Activated B cell treated with CpG ODN at 0.5 μM for 24 hours (primary cell): ENCODE measurements around the gene ZBTB32. TPM values are rescaled to one million over a fixed set of nuclear protein-coding genes. Genes with fewer than 3 reads are reported as not detected.

Source experiments
- ATAC-seq: fragments of 200-7000 bp; cut with Tn5 transposase; one replicate; pipeline ENCODE4 v1.10.0; 2021; ENCODE audit warnings: low read depth, mild to moderate bottlenecking, moderate library complexity
- CTCF ChIA-PET: fragments of 350-600 bp; sonication (Branson Sonifier 250); formaldehyde crosslinking; loops from one replicate; lab custom pipeline; 2021; ENCODE audit warnings: antibody characterized with exemption; lab: Charles Lee
- POLR2A ChIA-PET: fragments of 350-600 bp; sonication (Branson Sonifier 250); formaldehyde crosslinking; loops from one replicate; lab custom pipeline; 2021; ENCODE audit warnings: antibody characterized with exemption; lab: Charles Lee
- DNase-seq: peaks from one replicate; pipeline ENCODE4 v3.0.0; 2022
- H3K27ac Mint-ChIP-seq: one replicate; pipeline ENCODE4 v1.8.0; 2020; ENCODE audit warnings: mixed read lengths
- H3K27me3 Mint-ChIP-seq: one replicate; pipeline ENCODE4 v1.8.0; 2021; ENCODE audit warnings: mixed read lengths
- H3K36me3 Mint-ChIP-seq: one replicate; pipeline ENCODE4 v1.8.0; 2021; ENCODE audit warnings: low read depth, mixed read lengths
- H3K4me1 Mint-ChIP-seq: one replicate; pipeline ENCODE4 v1.8.0; 2021; ENCODE audit warnings: mixed read lengths
- H3K4me3 Mint-ChIP-seq: one replicate; pipeline ENCODE4 v1.8.0; 2020; ENCODE audit warnings: mild to moderate bottlenecking, mixed read lengths
- H3K9me3 Mint-ChIP-seq: one replicate; pipeline ENCODE4 v1.8.0; 2020; ENCODE audit warnings: mixed read lengths
- CTCF ChIP-seq: fragments of 200-600 bp; IDR thresholded peaks from one replicate; pipeline ENCODE4 v1.8.0; 2022; ENCODE audit warnings: antibody characterized with exemption, mild to moderate bottlenecking
- intact Hi-C: fragments of 100-400 bp; cut with micrococcal nuclease; formaldehyde crosslinking; loops from one replicate; pipeline ENCODE4 v1.15.1; 2024
- total RNA-seq: library from RNA; stranded (reverse); gene quantifications from 2 replicates; pipeline ENCODE4 v1.2.3, GENCODE V29; 2022

Gene ZBTB32
- total RNA-seq, 1 donor from 2014 or later = 21.4 TPM

- intact Hi-C loops = no loop called here
- CTCF ChIA-PET = no interaction called here
- DNase-seq (no peak), ATAC-seq (no peak)
- TF ChIP-seq CTCF = no peak
- Mint-ChIP-seq H3K4me1 (peaks cover 37% of the 10 kb centered on the region), H3K27me3 (peaks cover 5% of the 10 kb centered on the region), H3K27ac (no peak overlapping the region), H3K9me3 (no peaks in the 10 kb centered on the region), H3K4me3 (no peak overlapping the region), H3K36me3 (peaks cover 38% of the 10 kb centered on the region)
- POLR2A ChIA-PET = interaction anchor here (0.6 to 2.5 kb wide), 3 partner anchors 7 to 48 kb away, joined by 3 to 9 read pairs (median 6); no protein-coding TSS in a partner anchor
These were observed 45.8 kb downstream of the ZBTB32 start for GRCh38 chr19:35750167-35750566.

GRCh38 chr19:35751839-35752745 is 47.7 kb downstream of the ZBTB32 start:
- ChIA-PET CTCF (no interaction called here), POLR2A (interaction anchor here (0.6 to 1.1 kb wide), 3 partner anchors 10 to 152 kb away, joined by 3 to 6 read pairs (median 6); partner anchors contain the start of genes IGFLR1 and NFKBID)
- Mint-ChIP-seq H3K27ac (no peak overlapping the region), H3K9me3 (no peaks in the 10 kb centered on the region), H3K4me3 (no peak overlapping the region), H3K27me3 (peaks cover 12% of the 10 kb centered on the region), H3K4me1 (peaks cover 35% of the 10 kb centered on the region), H3K36me3 (peaks cover 32% of the 10 kb centered on the region)
- no peak for TF ChIP-seq CTCF
- DNase-seq (no peak), ATAC-seq (no peak)
- intact Hi-C loops = no loop called here

- CTCF ChIA-PET = no interaction called here
- no peak for ATAC-seq
These were observed 48.5 kb downstream of the ZBTB32 start for GRCh38 chr19:35752746-35753350.

GRCh38 chr19:35753634-35754369 is 49.4 kb downstream of the ZBTB32 start:
- no peak for TF ChIP-seq CTCF
- CTCF ChIA-PET = no interaction called here
- POLR2A ChIA-PET = no interaction called here

More at GRCh38 chr19:35752746-35753350, 48.5 kb downstream of the ZBTB32 start:
- H3K4me3 Mint-ChIP-seq = no peak overlapping the region
- H3K27ac Mint-ChIP-seq = no peak overlapping the region
- no peaks in the 10 kb centered on the region for H3K9me3 Mint-ChIP-seq
- no peak for TF ChIP-seq CTCF
- POLR2A ChIA-PET = interaction anchor here (1.0 kb wide), 1 partner anchor 152 kb away, joined by 6 read pairs; no protein-coding TSS in a partner anchor
- H3K4me1 Mint-ChIP-seq = peaks cover 39% of the 10 kb centered on the region
- H3K36me3 Mint-ChIP-seq = peaks cover 34% of the 10 kb centered on the region
- peaks cover 15% of the 10 kb centered on the region for H3K27me3 Mint-ChIP-seq
- intact Hi-C loops = no loop called here
- DNase-seq = no peak

More at GRCh38 chr19:35753634-35754369, 49.4 kb downstream of the ZBTB32 start:
- Mint-ChIP-seq H3K36me3 (peaks cover 34% of the 10 kb centered on the region), H3K9me3 (no peaks in the 10 kb centered on the region), H3K4me3 (no peak overlapping the region), H3K27ac (no peak overlapping the region), H3K27me3 (peaks cover 15% of the 10 kb centered on the region), H3K4me1 (peaks cover 34% of the 10 kb centered on the region)
- intact Hi-C loops = no loop called here
- no peak for ATAC-seq
- no peak for DNase-seq
